RWPE1 (cell line): Measurements from ENCODE around the gene TPGS1.

Source experiments
- CTCF ChIA-PET: fragments of 350-600 bp; sonication (Branson Sonifier 250); formaldehyde crosslinking; extraction: SDS; loops from one replicate; lab custom pipeline; 2021; lab: Yijun Ruan, JAX
- POLR2A ChIA-PET: fragments of 400-600 bp; formaldehyde crosslinking; extraction: SDS; loops from one replicate; lab custom pipeline; 2020; ENCODE audit warnings: antibody characterized with exemption; ENCODE audit not compliant: low non-redundant PET; lab: Yijun Ruan, JAX
- DNase-seq: peaks from one replicate; pipeline ENCODE4 v3.0.0; 2012; ENCODE audit warnings: low spot score
- H3K27ac ChIP-seq: fragments of 450-650 bp; 2 replicates; pipeline ENCODE4 v1.5.1; 2017
- CTCF ChIP-seq: fragments of 450-650 bp; conservative IDR thresholded peaks from 2 replicates; pipeline ENCODE4 v1.5.1; 2017; ENCODE audit warnings: low read depth, mild to moderate bottlenecking

TPGS1 gene

GRCh38 chr19:533364-534058 lies 26.2 kb downstream of the TPGS1 start:
- no peak for DNase-seq
- H3K27ac ChIP-seq: peak overlapping the region; percentile 90
- no peak for TF ChIP-seq CTCF
- POLR2A ChIA-PET: no interaction called here
- CTCF ChIA-PET: interaction anchor here (0.7 kb wide), 3 partner anchors 23 to 43 kb away, joined by 3 to 5 read pairs (median 3); no protein-coding TSS in a partner anchor

- H3K27ac ChIP-seq: peak overlapping the region; percentile 90
- ChIA-PET POLR2A (no interaction called here), CTCF (interaction anchor here (0.7 kb wide), 1 partner anchor 42 kb away, joined by 3 read pairs; no protein-coding TSS in a partner anchor)
- no peak for DNase-seq
- no peak for TF ChIP-seq CTCF
These were observed 26.8 kb downstream of the TPGS1 start for GRCh38 chr19:534088-534487.

- POLR2A ChIA-PET: no interaction called here
- no peak for DNase-seq
- TF ChIP-seq CTCF: no peak
- CTCF ChIA-PET: interaction anchor here (0.6 kb wide), 1 partner anchor 66 kb away, joined by 3 read pairs; no protein-coding TSS in a partner anchor
- H3K27ac ChIP-seq: peak overlapping the region; percentile 58
These were observed 27.9 kb downstream of the TPGS1 start for GRCh38 chr19:535017-535835.

GRCh38 chr19:536031-536880 lies 29.0 kb downstream of the TPGS1 start:
- TF ChIP-seq CTCF: no peak
- ChIA-PET CTCF (interaction anchor here (0.6 kb wide), 1 partner anchor 198 kb away, joined by 5 read pairs; no protein-coding TSS in a partner anchor), POLR2A (no interaction called here)
- H3K27ac ChIP-seq: no peak overlapping the region
- no peak for DNase-seq

- CTCF ChIA-PET: no interaction called here
- no peak overlapping the region for H3K27ac ChIP-seq
- TF ChIP-seq CTCF: no peak
- no peak for DNase-seq
- POLR2A ChIA-PET: no interaction called here
These were observed 29.6 kb downstream of the TPGS1 start for GRCh38 chr19:536881-537404.
